AML-193 (cell line): Measurements from ENCODE around the gene PLG.
"Not testable (repeated sequence)": the region's sequence is repeated elsewhere in the genome, so short reads cannot be mapped to it uniquely, and the experiment has no call there.

Source experiments
- DNase-seq, 2 experiments: peaks; one replicate each; lab custom pipeline; 2025; lab: John Stamatoyannopoulos, UW

PLG gene

GRCh38 chr6:160775792-160776580, 73.9 kb downstream of the PLG start:
- no peak for DNase-seq

GRCh38 chr6:160779095-160779494, 77.1 kb downstream of the PLG start:
- DNase-seq = not testable (repeated sequence)

DNA sequence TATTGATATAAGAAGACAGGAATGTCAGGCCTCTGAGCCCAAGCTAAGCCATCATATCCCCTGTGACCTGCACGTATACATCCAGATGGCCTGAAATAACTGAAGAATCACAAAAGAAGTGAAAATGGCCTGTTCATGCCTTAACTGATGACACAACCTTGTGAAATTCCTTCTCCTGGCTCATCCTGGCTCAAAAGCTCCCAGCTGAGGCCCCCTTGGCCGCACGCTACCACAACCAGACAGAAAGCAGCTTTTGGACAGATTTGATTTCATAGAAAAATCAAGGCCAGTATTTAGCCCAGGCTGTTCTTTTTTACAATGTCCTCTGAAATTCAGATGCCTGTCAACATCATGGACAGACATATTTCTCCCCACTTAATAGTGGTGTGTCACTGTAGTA, 78.6 kb downstream of the PLG start:
- not testable (repeated sequence) for DNase-seq

DNA sequence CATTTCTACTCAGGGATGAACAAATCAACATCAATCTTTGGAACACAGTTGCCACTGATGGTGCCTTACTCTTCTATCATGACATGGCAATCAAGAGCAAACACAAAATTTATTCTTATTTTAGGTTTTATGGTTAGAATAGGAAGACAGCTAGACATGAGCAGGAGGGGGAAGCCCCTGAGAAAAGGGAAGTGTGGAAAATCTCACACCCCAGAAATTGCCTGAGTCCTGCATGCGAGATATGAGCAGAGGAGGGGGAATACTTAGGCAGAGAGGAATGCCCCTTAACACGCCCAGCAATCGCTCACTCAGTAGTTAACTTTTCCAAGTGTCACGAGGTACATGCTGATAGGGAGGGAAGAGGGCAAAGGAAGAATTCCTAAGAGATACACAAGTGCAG, 79.3 kb downstream of the PLG start:
- no peak for DNase-seq

DNA sequence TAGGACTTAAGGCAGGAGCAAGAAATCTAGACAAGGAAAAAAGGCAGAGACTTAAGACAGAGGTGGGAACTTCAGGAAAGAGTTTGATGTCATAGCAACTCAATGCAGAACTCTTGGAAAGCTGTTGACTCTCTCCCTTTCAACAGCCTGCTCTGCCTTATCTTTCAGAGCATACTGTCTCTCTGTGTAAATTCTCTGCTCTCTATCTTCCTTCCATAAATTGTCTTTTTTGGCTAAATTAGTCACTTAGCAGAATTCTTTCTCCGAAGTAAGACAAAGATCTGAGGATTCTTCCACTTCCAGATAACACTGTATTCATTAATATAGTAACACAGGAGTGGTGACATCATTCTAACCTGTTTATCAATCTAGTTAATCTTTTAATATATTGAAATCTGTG, 80.2 kb downstream of the PLG start:
- no peak for DNase-seq

DNA sequence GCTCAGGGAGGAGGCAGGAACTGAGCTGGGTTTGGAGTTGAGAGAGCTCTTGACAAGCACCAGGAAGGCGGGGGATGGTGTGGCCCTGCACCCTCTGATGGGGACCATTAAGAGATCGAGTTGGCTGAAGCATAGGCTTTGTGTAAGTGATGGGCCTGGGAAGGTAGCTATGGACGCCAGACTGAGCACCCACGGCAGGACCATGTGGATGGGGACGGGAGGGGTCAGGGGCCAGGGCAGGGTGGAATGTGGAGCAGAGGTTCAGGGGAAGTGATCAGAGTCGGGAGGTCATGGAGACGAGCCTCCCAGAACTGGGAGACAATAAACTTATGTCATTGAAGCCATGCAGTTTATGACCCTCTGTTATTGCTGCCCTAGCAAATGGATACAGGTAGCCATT, 81.7 kb downstream of the PLG start:
- DNase-seq = no peak

GRCh38 chr6:160788126-160788525, 86.1 kb downstream of the PLG start:
- not testable (repeated sequence) for DNase-seq

GRCh38 chr6:160788806-160789205, 86.8 kb downstream of the PLG start:
- no peak for DNase-seq

DNA sequence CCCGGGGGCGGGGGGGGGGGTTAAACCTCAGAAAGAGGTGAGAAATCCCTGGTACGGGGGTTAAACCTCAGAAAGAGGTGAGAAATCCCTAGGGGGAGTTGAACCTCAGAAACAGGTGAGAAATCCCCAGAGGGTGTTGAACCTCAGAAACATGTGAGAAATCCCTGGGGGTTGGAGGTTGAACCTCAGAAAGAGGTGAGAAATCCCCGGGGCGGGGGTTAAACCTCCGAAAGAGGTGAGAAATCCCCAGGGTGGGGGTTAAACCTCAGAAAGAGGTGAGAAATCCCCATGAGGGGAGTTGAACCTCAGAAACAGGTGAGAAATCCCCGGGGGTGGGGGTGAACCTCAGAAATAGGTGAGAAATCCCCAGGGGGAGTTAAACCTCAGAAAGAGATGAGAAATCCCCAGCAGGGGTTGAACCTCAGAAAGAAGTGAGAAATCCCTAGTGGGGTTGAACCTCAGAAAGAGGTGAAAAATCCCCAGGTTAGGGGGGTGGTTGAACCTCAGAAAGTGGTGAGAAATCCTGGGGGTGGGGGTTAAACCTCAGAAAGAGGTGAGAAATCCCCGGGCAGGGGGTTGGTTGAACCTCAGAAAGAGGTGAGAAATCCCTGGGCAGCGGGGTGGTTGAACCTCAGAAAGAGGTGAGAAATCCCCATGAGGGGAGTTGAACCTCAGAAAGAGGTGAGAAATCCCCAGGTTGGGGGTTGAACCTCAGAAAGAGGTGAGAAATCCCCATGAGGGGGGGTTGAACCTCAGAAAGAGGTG, 87.4 kb downstream of the PLG start:
- no peak for DNase-seq

DNA sequence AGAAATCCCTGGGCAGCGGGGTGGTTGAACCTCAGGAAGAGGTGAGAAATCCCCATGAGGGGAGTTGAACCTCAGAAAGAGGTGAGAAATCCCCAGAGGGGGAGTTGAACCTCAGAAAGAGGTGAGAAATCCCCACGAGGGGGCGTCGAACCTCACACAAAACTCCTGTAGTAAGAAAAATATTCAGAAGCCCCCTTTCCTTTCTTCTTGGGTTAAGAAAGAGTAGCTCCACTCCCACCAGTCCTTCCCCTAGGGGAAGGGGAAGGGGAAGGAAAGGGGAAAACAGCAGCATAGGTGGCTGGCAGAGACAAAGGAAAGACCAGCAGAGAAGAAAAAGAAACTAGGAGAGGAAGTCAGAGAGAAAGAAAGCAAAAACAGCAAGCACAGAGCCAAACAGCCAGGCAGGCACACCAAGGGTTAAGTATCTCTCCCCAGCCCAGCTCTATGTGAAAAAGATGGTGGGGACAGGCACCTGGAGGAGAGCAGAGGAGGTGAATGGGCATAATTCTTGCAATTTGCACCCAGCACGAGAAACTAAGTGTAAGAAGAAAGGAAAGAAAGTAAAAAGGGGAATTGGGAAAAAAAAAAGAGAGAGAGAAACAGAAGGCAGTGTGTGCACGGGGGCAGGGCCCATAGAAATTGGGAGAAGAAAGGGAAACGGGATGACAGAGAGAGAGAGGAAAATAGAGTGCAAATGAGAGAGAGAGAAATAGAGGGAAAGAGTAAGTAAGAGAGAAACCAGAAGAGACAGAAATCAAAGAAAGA, 88.2 kb downstream of the PLG start:
- no peak for DNase-seq

- no peak for DNase-seq
These were observed 89.4 kb downstream of the PLG start for GRCh38 chr6:160791459-160791858.

DNA sequence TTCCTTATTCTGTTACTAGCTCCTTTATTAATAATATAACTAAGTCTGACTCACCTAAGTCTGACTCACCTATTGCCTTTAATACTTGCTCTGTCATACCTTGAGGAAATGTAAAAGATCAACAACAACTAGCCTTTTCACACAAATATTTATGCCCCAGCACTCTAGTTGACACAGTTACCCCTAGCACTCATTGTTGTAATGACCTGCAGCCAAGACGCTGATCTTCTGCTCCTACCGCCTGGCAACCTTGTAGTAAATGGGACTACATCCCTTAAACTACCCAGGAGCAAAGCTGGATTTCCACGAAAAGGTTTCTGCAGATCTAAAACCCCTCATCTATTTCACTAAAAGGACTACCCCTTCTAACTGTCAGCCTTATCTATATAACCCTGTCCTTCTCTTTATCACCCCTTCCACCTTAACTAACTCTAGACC, 90.0 kb downstream of the PLG start:
- DNase-seq = no peak

GRCh38 chr6:160792708-160793107, 90.7 kb downstream of the PLG start:
- DNase-seq = no peak

GRCh38 chr6:160793652-160794051, 91.6 kb downstream of the PLG start:
- no peak for DNase-seq

GRCh38 chr6:160795721-160796120, 93.7 kb downstream of the PLG start:
- no peak for DNase-seq

GRCh38 chr6:160798625-160799024, 96.6 kb downstream of the PLG start:
- DNase-seq = no peak

- DNase-seq = no peak
These were observed 97.9 kb downstream of the PLG start for GRCh38 chr6:160799801-160800506.

DNA sequence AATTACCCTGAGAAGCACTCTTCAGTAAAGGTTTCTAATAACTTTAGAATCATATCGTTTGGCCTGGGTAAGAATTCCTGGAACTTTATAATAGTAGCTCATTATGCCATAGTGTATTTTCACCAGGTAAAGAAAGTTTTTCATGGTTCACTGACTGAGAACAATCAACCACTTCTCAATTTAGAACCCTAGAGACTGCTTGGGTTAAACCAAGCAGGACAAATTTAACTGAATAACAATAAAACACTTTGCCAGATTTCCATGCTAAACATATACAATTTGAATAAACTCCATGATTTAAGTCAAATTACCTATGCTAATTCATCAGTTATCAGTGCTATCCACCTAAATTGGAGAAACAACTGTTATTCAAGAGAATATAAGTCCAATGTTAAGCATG, 99.4 kb downstream of the PLG start:
- no peak for DNase-seq

GRCh38 chr6:160802049-160802448, 100.0 kb downstream of the PLG start:
- DNase-seq = not testable (repeated sequence)
